Ovary (tissue), 3 donors: Measurements from ENCODE around the gene CPHXL2.

Experiments used
- CTCF ChIP-seq, 3 donors: fragments of 450-650 bp in 2 of 3; fragments of 200-600 bp in 1 of 3; IDR thresholded peaks; one replicate each; pipeline versions ENCODE4 v1.5.1 to v1.8.0; 2016 to 2022; ENCODE audit warnings: antibody characterized with exemption in 3 of 3, mild to moderate bottlenecking in 1 of 3
- EP300 ChIP-seq: sonication (generic); formaldehyde crosslinking; IDR thresholded peaks from one replicate; pipeline ENCODE4 v1.6.1; 2017; ENCODE audit warnings: antibody characterized with exemption
- POLR2A ChIP-seq: fragments of 450-650 bp; IDR thresholded peaks from one replicate; pipeline ENCODE4 v1.6.1; 2017; ENCODE audit warnings: antibody characterized with exemption, mild to moderate bottlenecking, moderate library complexity
- donor health status: DM: no; HTN: no; CAD: no.

GRCh38 chr16:75629132-75629531, 47.7 kb downstream of the CPHXL2 start:
- no peak for TF ChIP-seq CTCF (IDR thresholded peaks at IDR 0.05)
- TF ChIP-seq POLR2A: no peak
- TF ChIP-seq EP300: no peak
